Activated T-cell treated with anti-CD3 and anti-CD28 coated beads for 1 hour (primary cell): Measurements from ENCODE around the gene PNCK.
"Not testable (repeated sequence)": the region's sequence is repeated elsewhere in the genome, so short reads cannot be mapped to it uniquely, and the experiment has no call there.

Source experiments
- DNase-seq: peaks from one replicate; pipeline ENCODE4 v3.0.0-alpha.2; 2020; ENCODE audit warnings: low read depth

PNCK gene

DNA sequence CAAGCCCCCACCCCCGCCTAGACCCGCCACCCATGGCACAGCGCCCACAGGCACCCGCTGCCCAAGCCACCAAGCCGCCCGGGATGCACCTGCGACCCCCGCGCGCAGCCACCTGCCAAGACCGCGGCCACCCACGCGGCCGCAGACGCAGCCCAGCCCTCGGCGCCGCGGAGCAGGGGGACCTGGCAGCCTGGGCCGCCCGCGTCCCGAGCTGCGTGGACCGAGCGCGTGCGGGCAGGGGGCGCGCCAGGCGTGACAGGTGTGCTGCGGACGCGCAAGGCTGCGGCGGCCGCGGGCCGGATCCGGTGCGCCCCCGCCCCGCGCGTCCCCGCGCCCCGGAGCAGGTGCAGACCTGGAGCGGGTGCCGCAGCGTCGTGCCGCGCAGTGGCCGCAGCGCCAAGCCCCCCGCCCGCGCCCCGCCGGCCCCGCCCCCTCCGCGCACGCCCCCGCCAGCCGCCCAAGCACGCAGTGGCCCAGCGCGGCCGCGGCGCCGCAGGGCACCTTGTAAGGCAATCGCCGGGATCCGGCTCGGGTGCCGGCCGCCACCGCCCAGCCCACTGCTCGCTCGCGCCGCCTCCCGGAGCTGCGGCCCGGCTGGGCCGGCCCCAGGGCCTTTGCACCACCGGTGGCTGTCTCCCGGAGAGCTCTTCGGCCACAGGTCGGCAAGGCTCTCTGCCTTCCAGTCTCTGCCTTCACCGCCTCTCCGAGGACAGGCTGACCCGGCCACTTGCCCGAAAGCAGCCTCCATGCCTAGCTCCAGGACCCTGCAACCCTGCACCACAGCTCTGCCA is at the start of gene PNCK:
PNCK (minus strand) TSS at position 386 of the 791 bp plus-strand sequence. CDS start 737 bp downstream, outside the sequence.
- DNase-seq = no peak

- DNase-seq = no peak
Observed at GRCh38 chrX:153722704-153723350, 49.2 kb upstream of the PNCK start.

- DNase-seq = no peak
Observed at GRCh38 chrX:153719701-153720100, 46.1 kb upstream of the PNCK start.

- DNase-seq = no peak
Observed at GRCh38 chrX:153719238-153719637, 45.6 kb upstream of the PNCK start.

GRCh38 chrX:153717445-153717844 is 43.8 kb upstream of the PNCK start:
- DNase-seq = no peak

- DNase-seq = no peak
Observed at GRCh38 chrX:153714256-153714655, 40.6 kb upstream of the PNCK start.

DNA sequence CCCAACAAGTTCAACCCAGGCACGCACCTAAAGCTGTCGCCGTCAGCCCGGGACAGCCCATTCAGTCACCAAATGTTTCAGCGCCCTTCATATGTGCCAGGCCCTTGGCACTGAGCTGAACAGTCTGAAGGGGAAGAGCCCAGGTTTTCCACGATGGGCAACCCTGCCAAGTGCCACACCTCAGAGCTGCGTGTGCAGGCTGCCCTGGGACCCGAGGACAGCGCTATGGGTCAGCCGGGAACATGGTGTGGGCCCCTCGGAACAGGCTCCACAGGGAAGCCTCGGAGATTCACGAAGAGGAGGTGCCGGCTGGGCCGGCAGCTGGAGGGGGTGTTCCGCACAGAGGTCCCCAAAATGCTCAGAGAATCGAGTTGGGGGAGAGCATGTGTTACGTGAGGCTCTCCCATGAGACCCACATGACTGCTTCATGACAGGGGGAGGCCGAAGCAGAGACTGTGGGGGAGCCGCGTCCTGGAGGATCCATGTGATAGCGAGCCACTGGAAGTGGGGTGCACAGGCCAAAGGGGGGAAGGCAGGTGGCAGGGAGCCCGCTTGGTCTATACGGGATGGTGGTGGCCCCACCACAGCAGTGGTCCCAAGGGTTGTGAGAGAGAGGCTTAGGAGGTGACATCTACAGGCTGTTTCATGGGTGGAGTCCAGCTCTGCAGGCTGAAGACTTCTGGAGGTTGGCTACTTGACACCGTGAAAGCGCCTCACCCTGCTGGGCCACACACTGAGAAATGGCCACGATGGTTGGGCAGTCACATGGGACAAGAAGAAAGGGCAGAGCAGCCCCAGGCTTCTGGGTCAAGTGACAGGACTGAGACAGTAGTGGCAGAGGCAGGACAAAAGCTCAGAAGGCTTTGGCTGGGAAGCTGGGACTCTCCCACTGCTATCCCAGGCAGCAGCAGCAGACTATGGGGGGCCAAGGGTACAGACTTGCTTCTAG is 36.4 kb upstream of the PNCK start:
- no peak for DNase-seq

DNA sequence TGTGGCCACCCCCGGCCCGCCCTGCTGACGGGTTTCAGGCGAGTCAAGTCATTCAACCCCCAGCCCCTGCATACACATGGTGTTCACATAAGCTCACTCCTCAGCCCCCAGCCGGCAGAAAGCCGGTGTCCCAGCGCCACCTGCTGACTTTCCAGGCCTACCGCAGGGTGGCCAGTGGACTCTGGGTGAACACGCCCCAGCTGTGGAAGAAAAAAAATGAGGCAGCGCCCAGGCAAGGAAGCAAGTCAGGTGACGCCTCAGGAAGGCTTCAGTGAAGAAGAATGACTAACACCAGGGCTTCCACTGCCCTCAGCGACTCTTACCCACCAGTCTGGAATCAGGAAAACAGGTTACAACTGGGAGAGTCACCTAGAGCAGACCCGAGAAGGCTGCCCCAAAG is 34.8 kb upstream of the PNCK start:
- DNase-seq = no peak

GRCh38 chrX:153707406-153707805 is 33.8 kb upstream of the PNCK start:
- DNase-seq = no peak

DNA sequence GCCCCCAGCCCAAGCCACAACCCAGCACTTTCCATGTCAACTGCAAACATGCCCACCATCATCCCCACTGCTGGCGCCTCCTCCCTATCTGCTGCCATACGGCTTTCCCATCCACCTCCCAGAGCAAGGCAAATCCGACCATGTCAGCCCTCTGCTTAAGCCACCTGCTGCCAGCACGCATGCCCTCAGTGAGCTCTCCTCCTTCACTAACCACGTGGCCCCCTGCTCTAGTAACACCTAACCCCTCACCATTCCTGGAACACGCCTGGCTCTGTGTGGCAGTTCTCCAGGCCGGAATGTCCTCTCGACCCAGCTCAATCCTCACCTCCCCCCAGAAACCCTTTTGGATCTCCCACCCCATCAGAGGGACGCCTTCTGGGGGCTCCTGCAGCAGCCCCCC is 33.2 kb upstream of the PNCK start:
- DNase-seq = no peak

GRCh38 chrX:153705403-153706060 is 31.9 kb upstream of the PNCK start:
- DNase-seq = not testable (repeated sequence)

- DNase-seq = not testable (repeated sequence)
Observed at GRCh38 chrX:153704631-153705402, 31.2 kb upstream of the PNCK start.

- no peak for DNase-seq
Observed at GRCh38 chrX:153704021-153704526, 30.5 kb upstream of the PNCK start.

GRCh38 chrX:153703036-153703370 is 29.4 kb upstream of the PNCK start:
- DNase-seq = no peak

DNA sequence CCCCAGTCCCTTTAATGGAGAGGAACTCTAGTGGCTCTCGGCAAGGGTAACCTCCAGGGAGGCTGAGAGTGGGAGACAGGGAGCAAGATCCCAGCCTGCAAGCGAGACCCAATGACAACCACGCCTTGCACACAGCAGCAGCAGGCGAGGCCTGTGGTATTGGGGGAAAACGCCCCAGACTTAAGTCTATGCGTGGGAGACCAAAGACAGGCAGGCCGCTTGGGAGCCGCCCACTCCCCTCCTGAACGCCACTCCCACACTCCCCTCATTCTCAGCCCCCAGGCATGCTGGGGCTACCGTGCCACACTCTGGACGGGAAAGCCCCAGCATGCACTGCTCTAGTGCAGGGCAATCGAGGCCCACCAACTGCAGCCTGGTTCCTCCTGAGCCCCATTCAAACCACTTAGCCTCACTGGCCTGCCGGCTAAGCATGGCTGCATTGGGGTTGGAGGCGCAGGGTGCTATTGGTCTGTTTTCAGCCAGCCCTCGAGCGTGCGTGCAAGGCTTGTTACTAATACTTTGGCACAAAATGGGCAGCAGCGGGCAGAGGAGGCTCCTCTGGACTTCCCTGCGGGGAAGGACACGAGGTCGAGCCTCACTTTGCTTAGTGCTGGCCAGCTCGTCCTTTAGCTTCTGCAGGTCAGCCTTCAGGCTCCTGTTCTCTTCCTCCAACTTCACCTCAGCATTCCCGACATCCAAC is 28.9 kb upstream of the PNCK start:
- no peak for DNase-seq

DNA sequence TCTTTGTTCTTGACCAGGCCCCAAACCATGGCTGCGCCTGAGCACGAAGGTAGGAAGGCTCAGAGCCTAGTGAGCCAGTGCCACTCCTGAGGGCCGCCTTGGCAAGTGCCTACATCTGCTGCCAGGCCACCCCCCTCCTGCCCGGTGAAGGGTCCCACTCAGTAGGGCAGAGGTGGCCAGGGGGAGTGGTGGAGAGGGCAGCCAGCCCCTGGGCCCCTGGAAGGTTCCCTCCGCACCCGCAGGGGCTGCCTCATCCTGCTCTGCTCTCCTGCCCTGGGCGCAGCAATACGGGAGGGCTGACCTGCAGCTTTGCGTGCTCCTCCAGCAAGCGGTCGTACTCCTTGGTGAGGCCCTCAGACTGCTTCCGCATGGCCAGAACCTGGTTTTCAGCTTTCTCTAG is 28.1 kb upstream of the PNCK start:
- DNase-seq = no peak

DNA sequence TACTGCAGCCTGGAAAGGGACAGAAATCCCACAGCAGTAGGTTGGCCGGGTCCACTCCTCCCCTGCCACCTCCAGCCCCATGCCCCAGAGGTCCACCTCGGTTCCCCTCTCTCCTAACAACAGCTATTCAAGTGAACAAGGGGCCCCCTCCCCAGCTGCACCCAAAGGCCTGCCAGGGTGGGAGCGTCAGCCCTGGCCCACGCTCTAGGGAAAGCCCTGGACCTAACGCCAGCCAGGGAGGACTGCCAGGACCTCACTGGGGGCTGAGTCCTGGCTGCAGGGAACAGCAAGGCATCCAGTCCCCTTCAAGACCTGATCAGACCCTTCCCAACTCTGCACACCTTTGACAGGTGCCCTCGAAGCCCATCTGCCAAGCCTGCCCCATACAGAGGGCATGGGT is 27.4 kb upstream of the PNCK start:
- no peak for DNase-seq

GRCh38 chrX:153700376-153700945 is 26.8 kb upstream of the PNCK start:
- DNase-seq = no peak

DNA sequence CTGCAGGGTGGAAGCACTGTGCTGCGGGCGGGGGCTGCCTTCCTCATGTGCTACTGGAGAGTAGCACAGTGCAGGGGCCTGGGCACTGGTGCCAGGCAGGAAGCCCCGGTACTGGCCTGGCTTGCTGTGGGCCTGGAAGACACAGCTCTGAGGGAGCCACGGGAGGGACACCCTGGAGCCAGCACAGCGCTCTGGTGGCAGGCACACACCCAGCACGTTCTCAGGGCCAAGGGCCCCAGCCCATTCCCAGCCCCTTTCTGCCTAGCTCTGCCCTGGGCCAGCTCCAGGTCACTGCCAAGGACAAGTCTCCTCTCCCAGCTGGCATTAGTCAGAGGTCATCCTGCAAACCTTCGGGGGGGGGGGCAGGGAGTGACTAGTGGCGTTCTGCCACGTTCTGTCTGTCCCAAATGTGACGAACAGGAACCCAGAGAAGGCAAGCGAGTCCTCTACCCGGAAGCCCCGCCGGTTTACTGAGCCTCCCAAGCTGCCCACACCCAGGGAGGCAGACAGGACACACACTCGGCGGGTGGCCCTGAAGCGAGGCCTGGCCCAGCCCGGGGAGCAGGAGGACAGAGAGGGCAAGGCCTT is 26.3 kb upstream of the PNCK start:
- not testable (repeated sequence) for DNase-seq
